ENCODE results near the gene BEX4. TPM values are rescaled to one million over a fixed set of nuclear protein-coding genes. Genes with fewer than 3 reads are reported as not detected.
"Not testable (repeated sequence)": the region's sequence is repeated elsewhere in the genome, so short reads cannot be mapped to it uniquely, and the experiment has no call there.

The BEX4 gene
- 110 TPM for total RNA-seq

GRCh38 chrX:103214870-103215424 is at the start of gene BEX4:
BEX4 (plus strand) TSS chrX:103215108; CDS start chrX:103216154, 1,046 bp downstream.
- DNase-seq (ENCODE audit: low spot score in 2 of 2), result peak; percentile 80 to 84
- no peak for FAIRE-seq

- FAIRE-seq (no peak), DNase-seq (ENCODE audit: low spot score in 2 of 2) (no peak)
Measured at GRCh38 chrX:103170216-103170615, 44.7 kb upstream of the BEX4 start.

- FAIRE-seq, result no peak
- no peak for DNase-seq (ENCODE audit: low spot score in 2 of 2)
Measured at GRCh38 chrX:103171353-103171752, 43.6 kb upstream of the BEX4 start.

GRCh38 chrX:103175256-103175655 is 39.7 kb upstream of the BEX4 start:
- FAIRE-seq; DNase-seq (ENCODE audit: low spot score in 2 of 2): not testable (repeated sequence)

GRCh38 chrX:103175944-103176753 is 38.8 kb upstream of the BEX4 start:
- peak; percentile 38 to 53 for DNase-seq (ENCODE audit: low spot score in 2 of 2)
- FAIRE-seq, result no peak

- DNase-seq (ENCODE audit: low spot score in 2 of 2) (no peak), FAIRE-seq (no peak)
Measured at GRCh38 chrX:103177556-103177955, 37.4 kb upstream of the BEX4 start.

GRCh38 chrX:103183912-103184311 is 31.0 kb upstream of the BEX4 start:
- FAIRE-seq (no peak), DNase-seq (ENCODE audit: low spot score in 2 of 2) (no peak)

- FAIRE-seq (no peak), DNase-seq (ENCODE audit: low spot score in 2 of 2) (no peak)
Measured at GRCh38 chrX:103187953-103188475, 26.9 kb upstream of the BEX4 start.

- DNase-seq (ENCODE audit: low spot score in 2 of 2), result no peak
- FAIRE-seq, result no peak
Measured at GRCh38 chrX:103197721-103198306, 17.1 kb upstream of the BEX4 start.

- not testable (repeated sequence) for DNase-seq (ENCODE audit: low spot score in 2 of 2); FAIRE-seq
Measured at GRCh38 chrX:103198668-103199067, 16.2 kb upstream of the BEX4 start.

GRCh38 chrX:103201041-103201440 is 13.9 kb upstream of the BEX4 start:
- DNase-seq (ENCODE audit: low spot score in 2 of 2), result no peak
- no peak for FAIRE-seq

GRCh38 chrX:103210056-103210455 is 4.9 kb upstream of the BEX4 start:
- DNase-seq (ENCODE audit: low spot score in 2 of 2) (no peak), FAIRE-seq (no peak)

- DNase-seq (ENCODE audit: low spot score in 2 of 2) (no peak), FAIRE-seq (no peak)
Measured at GRCh38 chrX:103211012-103211715, 3.7 kb upstream of the BEX4 start.

GRCh38 chrX:103212749-103213457 is 2.0 kb upstream of the BEX4 start:
- no peak for FAIRE-seq
- no peak for DNase-seq (ENCODE audit: low spot score in 2 of 2)

- no peak for DNase-seq (ENCODE audit: low spot score in 2 of 2)
Measured at GRCh38 chrX:103215425-103215991, 600 bp downstream of the BEX4 start.

GRCh38 chrX:103220511-103221323 is 5.8 kb downstream of the BEX4 start:
- DNase-seq (ENCODE audit: low spot score in 2 of 2), result no peak
- no peak for FAIRE-seq

More at GRCh38 chrX:103215425-103215991, 600 bp downstream of the BEX4 start:
- FAIRE-seq, result no peak

- not testable (repeated sequence) for DNase-seq (ENCODE audit: low spot score in 2 of 2); FAIRE-seq
Measured at GRCh38 chrX:103225918-103226317, 11.0 kb downstream of the BEX4 start.

GRCh38 chrX:103233263-103233662 is 18.4 kb downstream of the BEX4 start:
- DNase-seq (ENCODE audit: low spot score in 2 of 2) (no peak), FAIRE-seq (no peak)

- no peak for FAIRE-seq
Measured at GRCh38 chrX:103234869-103235268, 20.0 kb downstream of the BEX4 start.

More at GRCh38 chrX:103234869-103235268, 20.0 kb downstream of the BEX4 start:
- DNase-seq (ENCODE audit: low spot score in 2 of 2), result no peak
